Activated T-cell treated with anti-CD3 and anti-CD28 coated beads, Interleukin-2, amount 50 U/mL, for 24 hours (primary cell): ENCODE results near the gene VPS13C.

Source experiments
- DNase-seq: peaks from one replicate; pipeline ENCODE4 v3.0.0-alpha.2; 2020
- H3K27ac Mint-ChIP-seq: 2 replicates; pipeline ENCODE4 v1.8.0; 2020; ENCODE audit warnings: mild to moderate bottlenecking, mixed read lengths
- H3K27me3 Mint-ChIP-seq: 2 replicates; pipeline ENCODE4 v1.8.0; 2020; ENCODE audit warnings: mixed read lengths
- H3K36me3 Mint-ChIP-seq: 2 replicates; pipeline ENCODE4 v1.8.0; 2020; ENCODE audit warnings: low read depth, mixed read lengths
- H3K4me1 Mint-ChIP-seq: 2 replicates; pipeline ENCODE4 v1.8.0; 2020; ENCODE audit warnings: low read depth, mixed read lengths
- H3K4me3 Mint-ChIP-seq: 2 replicates; pipeline ENCODE4 v1.8.0; 2020; ENCODE audit warnings: mild to moderate bottlenecking, moderate library complexity, mixed read lengths
- H3K9me3 Mint-ChIP-seq: 2 replicates; pipeline ENCODE4 v1.8.0; 2020; ENCODE audit warnings: mixed read lengths

Gene VPS13C

GRCh38 chr15:61910839-61911369, 149.3 kb downstream of the VPS13C start:
- H3K9me3 Mint-ChIP-seq, result no peaks in the 10 kb centered on the region
- H3K4me1 Mint-ChIP-seq, result no peaks in the 10 kb centered on the region
- H3K36me3 Mint-ChIP-seq, result peaks cover 89% of the 10 kb centered on the region
- DNase-seq, result no peak
- H3K4me3 Mint-ChIP-seq, result no peak overlapping the region
- no peaks in the 10 kb centered on the region for H3K27me3 Mint-ChIP-seq
- H3K27ac Mint-ChIP-seq, result no peak overlapping the region

DNA sequence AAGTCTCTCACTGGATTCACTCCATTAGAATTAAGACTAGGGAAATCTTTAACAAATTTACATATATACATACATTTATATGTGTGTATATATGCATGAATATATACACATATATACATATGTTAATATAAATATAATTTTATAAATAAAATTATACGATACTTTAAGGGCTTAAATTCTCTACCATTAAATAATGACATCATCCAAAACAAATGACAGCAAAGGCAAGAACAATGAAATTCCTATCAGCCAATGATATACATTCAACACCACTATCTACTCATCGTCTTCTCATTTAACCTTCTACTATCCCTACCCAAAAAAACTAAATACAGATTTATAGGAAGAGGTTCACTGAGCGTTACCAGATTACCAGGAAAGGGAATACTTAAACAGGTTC, 152.0 kb downstream of the VPS13C start:
- no peak for DNase-seq

DNA sequence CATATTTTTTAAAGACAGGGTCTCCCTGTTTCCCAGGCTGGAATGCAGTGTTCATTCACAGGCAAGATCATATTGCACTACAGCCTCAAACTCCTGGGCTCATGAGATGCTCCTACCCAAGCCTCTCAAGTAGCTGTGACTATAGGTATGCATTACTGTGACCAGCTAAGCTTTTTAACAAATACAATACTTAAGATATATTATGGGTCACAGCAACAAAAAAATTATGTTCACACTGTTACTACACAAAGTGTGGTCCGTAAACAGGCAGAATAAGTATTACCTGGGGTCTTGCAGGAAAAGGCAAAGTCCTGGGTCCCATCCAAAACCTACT, 152.5 kb downstream of the VPS13C start:
- no peaks in the 10 kb centered on the region for H3K4me1 Mint-ChIP-seq
- H3K27ac Mint-ChIP-seq, result no peak overlapping the region
- H3K4me3 Mint-ChIP-seq, result no peak overlapping the region
- no peaks in the 10 kb centered on the region for H3K27me3 Mint-ChIP-seq
- peaks cover 92% of the 10 kb centered on the region for H3K36me3 Mint-ChIP-seq
- no peak for DNase-seq
- H3K9me3 Mint-ChIP-seq, result no peaks in the 10 kb centered on the region

More for the DNA sequence above, 152.0 kb downstream of the VPS13C start:
- H3K36me3 Mint-ChIP-seq, result peaks cover 92% of the 10 kb centered on the region
- no peak overlapping the region for H3K4me3 Mint-ChIP-seq
- no peaks in the 10 kb centered on the region for H3K27me3 Mint-ChIP-seq
- no peak overlapping the region for H3K27ac Mint-ChIP-seq
- no peaks in the 10 kb centered on the region for H3K4me1 Mint-ChIP-seq
- H3K9me3 Mint-ChIP-seq, result no peaks in the 10 kb centered on the region

DNA sequence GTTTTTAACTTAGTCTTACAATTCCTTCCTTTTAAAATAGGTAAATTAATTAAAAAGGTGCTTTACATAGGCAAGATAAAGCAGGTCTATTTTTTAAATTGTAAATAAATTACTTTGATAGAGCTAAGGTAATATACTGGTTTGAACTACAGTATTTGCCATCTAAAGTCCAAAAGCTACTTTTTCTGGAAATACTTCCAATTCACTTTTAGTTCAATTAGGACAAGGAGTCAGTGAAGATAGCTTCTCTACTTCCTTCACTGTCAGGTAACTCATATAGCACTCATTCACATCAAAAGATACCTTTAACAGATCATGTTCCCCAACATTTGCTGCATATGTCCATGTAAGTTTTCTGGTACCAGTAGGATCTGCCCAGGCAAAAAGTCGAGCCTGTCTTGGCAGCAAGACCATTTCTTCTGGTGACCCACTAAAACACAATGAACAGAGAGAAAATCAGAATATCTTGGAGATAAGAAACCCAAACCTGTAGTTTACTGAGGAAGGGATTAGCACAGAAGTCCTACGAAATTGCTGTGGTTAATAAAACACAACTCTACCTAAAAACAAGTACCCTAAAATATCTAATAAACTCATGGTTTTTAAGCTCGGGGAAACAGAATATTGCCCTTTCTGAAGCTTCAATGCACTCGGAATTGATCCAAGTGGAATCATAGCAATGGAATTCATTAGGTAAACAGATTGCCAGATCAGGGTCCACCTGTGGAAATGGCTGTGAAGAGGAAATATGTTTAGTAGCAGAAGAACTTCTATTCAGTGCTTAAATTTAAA, 153.1 kb downstream of the VPS13C start:
- Mint-ChIP-seq H3K27ac (no peak overlapping the region), H3K36me3 (peaks cover 92% of the 10 kb centered on the region), H3K9me3 (peaks cover 4% of the 10 kb centered on the region), H3K27me3 (no peaks in the 10 kb centered on the region), H3K4me3 (no peak overlapping the region), H3K4me1 (no peaks in the 10 kb centered on the region)
- DNase-seq, result no peak

DNA sequence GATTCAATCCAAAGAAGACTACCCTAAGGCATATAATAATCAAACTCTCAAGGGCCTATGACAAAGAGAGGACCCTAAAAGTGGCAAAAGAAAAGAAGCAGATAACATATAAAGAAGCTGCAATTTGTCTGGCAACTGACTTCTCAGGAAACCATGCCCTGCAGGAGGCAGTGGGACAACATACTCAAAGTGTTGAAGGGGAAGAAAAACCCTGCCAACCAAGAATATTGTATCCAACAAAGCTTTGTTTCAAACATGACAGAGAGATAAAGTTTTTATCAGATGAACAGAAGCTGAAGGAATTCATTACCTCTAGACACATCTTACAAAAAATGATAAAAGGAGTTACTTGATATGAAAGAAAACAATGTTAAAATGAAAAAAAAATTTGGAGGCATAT, 167.1 kb downstream of the VPS13C start:
- H3K27ac Mint-ChIP-seq, result no peak overlapping the region
- H3K4me3 Mint-ChIP-seq, result no peak overlapping the region
- H3K36me3 Mint-ChIP-seq, result peaks cover 90% of the 10 kb centered on the region
- peaks cover 28% of the 10 kb centered on the region for H3K9me3 Mint-ChIP-seq
- DNase-seq, result no peak
- H3K4me1 Mint-ChIP-seq, result peaks cover 5% of the 10 kb centered on the region
- H3K27me3 Mint-ChIP-seq, result no peaks in the 10 kb centered on the region

- H3K4me1 Mint-ChIP-seq, result peaks cover 5% of the 10 kb centered on the region
- DNase-seq, result no peak
- H3K9me3 Mint-ChIP-seq, result peaks cover 28% of the 10 kb centered on the region
- H3K27ac Mint-ChIP-seq, result no peak overlapping the region
- H3K36me3 Mint-ChIP-seq, result peaks cover 90% of the 10 kb centered on the region
- no peak overlapping the region for H3K4me3 Mint-ChIP-seq
- H3K27me3 Mint-ChIP-seq, result no peaks in the 10 kb centered on the region
Observed at GRCh38 chr15:61892140-61892539, 168.1 kb downstream of the VPS13C start.

- Mint-ChIP-seq H3K27me3 (no peaks in the 10 kb centered on the region), H3K4me3 (no peak overlapping the region), H3K4me1 (peaks cover 5% of the 10 kb centered on the region), H3K27ac (no peak overlapping the region), H3K36me3 (peaks cover 93% of the 10 kb centered on the region), H3K9me3 (peaks cover 18% of the 10 kb centered on the region)
- DNase-seq, result no peak
Observed at GRCh38 chr15:61890106-61890505, 170.1 kb downstream of the VPS13C start.

- H3K4me3 Mint-ChIP-seq, result no peak overlapping the region
Observed at GRCh38 chr15:61889706-61890105, 170.5 kb downstream of the VPS13C start.

DNA sequence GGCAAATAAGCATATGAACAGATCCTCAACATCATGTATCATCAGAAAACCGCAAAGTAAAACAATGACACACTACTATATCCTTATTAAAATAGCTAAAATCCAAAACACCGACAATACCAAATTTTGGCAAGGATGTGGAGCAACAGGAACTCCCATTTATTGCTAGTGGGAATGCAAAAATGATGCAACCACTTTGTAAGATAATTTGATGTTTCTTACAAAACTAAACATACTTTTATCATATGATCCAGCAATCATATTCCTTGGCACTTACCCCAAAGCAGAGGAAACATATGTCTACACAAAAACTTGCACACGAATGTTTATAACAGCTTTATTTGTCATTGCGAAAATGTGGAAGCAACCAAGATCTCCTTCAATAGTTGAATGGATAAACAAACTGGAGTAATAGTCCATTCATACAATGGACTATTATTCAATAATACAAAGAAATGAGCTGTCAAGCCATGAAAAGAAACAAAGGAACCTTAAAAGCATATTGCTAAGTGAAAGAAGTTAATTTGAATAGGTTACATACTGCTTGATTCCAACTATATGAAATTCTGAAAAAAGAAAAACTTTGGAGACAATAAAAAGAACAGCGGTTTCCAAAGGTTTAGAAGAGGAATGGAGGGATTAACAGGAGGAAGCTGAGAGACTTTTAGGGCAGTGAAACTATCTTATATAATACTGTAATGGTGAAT, 172.0 kb downstream of the VPS13C start:
- Mint-ChIP-seq H3K27me3 (no peaks in the 10 kb centered on the region), H3K27ac (no peak overlapping the region), H3K4me3 (no peak overlapping the region), H3K4me1 (peaks cover 5% of the 10 kb centered on the region), H3K36me3 (peaks cover 77% of the 10 kb centered on the region), H3K9me3 (peaks cover 6% of the 10 kb centered on the region)
- no peak for DNase-seq

More at GRCh38 chr15:61889706-61890105, 170.5 kb downstream of the VPS13C start:
- H3K36me3 Mint-ChIP-seq, result peaks cover 89% of the 10 kb centered on the region
- H3K27me3 Mint-ChIP-seq, result no peaks in the 10 kb centered on the region
- H3K4me1 Mint-ChIP-seq, result peaks cover 5% of the 10 kb centered on the region
- H3K27ac Mint-ChIP-seq, result peak overlapping the region; percentile 50
- H3K9me3 Mint-ChIP-seq, result peaks cover 14% of the 10 kb centered on the region
- no peak for DNase-seq

DNA sequence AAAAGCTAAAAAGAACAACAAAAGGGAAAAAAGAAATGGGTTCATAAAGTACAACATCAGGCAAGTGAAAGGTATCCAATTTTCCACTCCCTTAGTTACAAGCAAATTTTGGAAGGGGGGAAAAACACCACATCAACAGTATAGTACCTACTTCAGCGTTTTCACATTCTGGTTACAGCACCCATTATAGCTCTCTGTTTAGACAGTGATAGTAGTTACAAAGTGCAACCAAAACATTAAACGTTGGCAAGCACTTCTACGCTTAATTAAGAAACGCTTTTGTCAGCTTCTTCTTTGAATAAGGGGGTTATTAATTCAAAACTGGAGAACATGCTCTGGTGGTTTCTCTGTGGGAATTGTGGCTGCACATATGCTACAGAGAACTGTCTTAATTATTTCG, 180.2 kb downstream of the VPS13C start:
- Mint-ChIP-seq H3K27me3 (no peaks in the 10 kb centered on the region), H3K4me1 (no peaks in the 10 kb centered on the region), H3K4me3 (no peak overlapping the region), H3K9me3 (no peaks in the 10 kb centered on the region), H3K36me3 (peaks cover 63% of the 10 kb centered on the region), H3K27ac (no peak overlapping the region)
- no peak for DNase-seq

- no peaks in the 10 kb centered on the region for H3K27me3 Mint-ChIP-seq
- H3K36me3 Mint-ChIP-seq, result peaks cover 64% of the 10 kb centered on the region
- DNase-seq, result no peak
- H3K4me1 Mint-ChIP-seq, result no peaks in the 10 kb centered on the region
- H3K9me3 Mint-ChIP-seq, result no peaks in the 10 kb centered on the region
- H3K4me3 Mint-ChIP-seq, result no peak overlapping the region
- H3K27ac Mint-ChIP-seq, result no peak overlapping the region
Observed at GRCh38 chr15:61879219-61879618, 181.0 kb downstream of the VPS13C start.

DNA sequence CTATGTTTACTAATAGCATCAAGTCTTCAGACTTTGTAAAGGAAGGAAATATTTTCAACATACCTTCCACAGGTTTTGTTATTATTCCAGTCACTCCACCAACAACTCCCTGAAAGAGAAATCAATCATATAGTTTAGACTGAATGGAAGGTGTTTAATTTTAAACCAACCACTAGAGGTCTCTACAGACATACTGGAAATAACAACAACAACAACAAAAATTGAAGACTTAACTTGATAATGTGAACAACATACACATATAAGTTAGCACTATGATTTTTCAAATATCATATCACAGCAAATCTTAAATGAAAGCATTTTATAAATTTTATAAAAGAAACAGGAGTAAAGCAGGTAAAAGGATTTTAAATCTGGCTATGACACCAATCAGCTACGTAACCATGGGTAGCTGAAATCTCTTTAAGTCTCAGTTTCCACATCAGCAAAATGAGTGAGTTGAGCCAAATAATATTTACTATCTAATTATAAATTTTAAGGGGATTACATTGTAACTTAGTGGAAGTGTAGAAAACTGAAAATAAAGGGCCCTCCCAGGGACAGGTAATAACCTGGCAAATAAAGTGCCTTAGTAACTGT, 188.2 kb downstream of the VPS13C start:
- Mint-ChIP-seq H3K4me1 (no peaks in the 10 kb centered on the region), H3K36me3 (peaks cover 77% of the 10 kb centered on the region), H3K4me3 (no peak overlapping the region), H3K9me3 (no peaks in the 10 kb centered on the region), H3K27me3 (no peaks in the 10 kb centered on the region), H3K27ac (no peak overlapping the region)
- no peak for DNase-seq

DNA sequence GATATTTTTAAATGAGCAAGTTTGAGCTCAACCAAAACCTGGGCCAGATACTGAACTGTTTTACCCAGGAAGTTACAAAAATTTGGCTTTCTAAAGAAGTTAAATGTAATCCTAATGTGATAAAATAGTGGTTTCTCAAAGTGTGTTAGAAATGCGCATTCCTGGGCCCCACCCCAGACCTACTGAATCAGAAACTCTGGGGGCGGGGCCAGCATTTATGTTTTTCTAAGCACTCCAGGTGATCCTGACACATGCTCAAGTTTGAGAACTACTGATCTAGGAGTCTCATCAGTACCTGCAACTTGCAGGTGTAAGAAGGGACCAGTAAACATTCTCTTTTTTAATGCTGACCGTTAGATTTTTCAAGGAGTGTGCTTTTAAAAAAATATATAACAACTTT, 190.6 kb downstream of the VPS13C start:
- no peak overlapping the region for H3K4me3 Mint-ChIP-seq
- H3K36me3 Mint-ChIP-seq, result peaks cover 68% of the 10 kb centered on the region
- H3K4me1 Mint-ChIP-seq, result no peaks in the 10 kb centered on the region

GRCh38 chr15:61861962-61862361, 198.3 kb downstream of the VPS13C start:
- Mint-ChIP-seq H3K27me3 (no peaks in the 10 kb centered on the region), H3K4me1 (peaks cover 3% of the 10 kb centered on the region), H3K36me3 (peaks cover 25% of the 10 kb centered on the region), H3K27ac (no peak overlapping the region), H3K4me3 (no peak overlapping the region), H3K9me3 (no peaks in the 10 kb centered on the region)
- no peak for DNase-seq

More for the DNA sequence above, 190.6 kb downstream of the VPS13C start:
- no peak overlapping the region for H3K27ac Mint-ChIP-seq
- DNase-seq, result no peak
- H3K9me3 Mint-ChIP-seq, result no peaks in the 10 kb centered on the region
- H3K27me3 Mint-ChIP-seq, result no peaks in the 10 kb centered on the region
